HepG2 (cell line): ENCODE measurements around the gene HENMT1. TPM values are rescaled to one million over a fixed set of nuclear protein-coding genes. Genes with fewer than 3 reads are reported as not detected.

ENCODE experiments used
- ATAC-seq: fragments of 200-7000 bp; cut with Tn5 transposase; 3 replicates; pipeline ENCODE4 v1.9.1; 2020; ENCODE audit warnings: mild to moderate bottlenecking, moderate library complexity
- BruUV-seq: library from RNA; stranded (reverse); fragments of 400-500 nt; replicated peaks from 2 replicates; lab custom pipeline; 2021; lab: Mats Ljungman, UMichigan
- CTCF ChIA-PET: fragments of 300-600 bp; formaldehyde crosslinking; extraction: SDS; loops from one replicate; lab custom pipeline; 2021; ENCODE audit warnings: low total read pairs, inconsistent platforms, low intra/inter-chr PET ratio; lab: Yijun Ruan, JAX
- POLR2A ChIA-PET: fragments of 350-600 bp; sonication (Branson Sonifier 250); formaldehyde crosslinking; loops from one replicate; lab custom pipeline; 2020; ENCODE audit warnings: antibody characterized with exemption, inconsistent platforms; lab: Yijun Ruan, JAX
- DNase-seq: peaks from one replicate; pipeline ENCODE4 v3.0.0-alpha.2; 2015; ENCODE audit warnings: low spot score
- FAIRE-seq: peaks from 3 replicates; lab custom pipeline; 2011; peaks lifted over from hg19 to GRCh38; lab: Jason Lieb, UNC
- H2AFZ ChIP-seq: one replicate; pipeline ENCODE4 v1.6.1; 2011; ENCODE audit warnings: low read length, inconsistent platforms
- H3K27ac ChIP-seq: fragments of 300-600 bp; 3 replicates; pipeline ENCODE4 v1.8.0; 2011; ENCODE audit warnings: mixed run types, mild to moderate bottlenecking, mixed read lengths, low read length, inconsistent platforms; ENCODE audit not compliant: insufficient read depth; ENCODE audit errors: extremely low read length
- H3K27me3 ChIP-seq, 2 experiments: fragments of 200-600 bp in 1 of 2; 2 replicates in 1 of 2; 3 replicates in 1 of 2; pipeline versions ENCODE4 v1.6.0 to v1.8.0; 2011; ENCODE audit warnings: low read length in 2 of 2, mild to moderate bottlenecking in 2 of 2, moderate library complexity in 2 of 2, inconsistent platforms in 1 of 2; ENCODE audit not compliant: insufficient read depth in 2 of 2, control insufficient read depth in 1 of 2
- H3K36me3 ChIP-seq, 2 experiments: fragments of 200-600 bp in 1 of 2; replicated peaks in 1 of 2; 2 replicates in 1 of 2; 3 replicates in 1 of 2; pipeline versions ENCODE4 v1.5.1 to v1.8.0; 2011; ENCODE audit warnings: low read length in 2 of 2, inconsistent platforms in 1 of 2; ENCODE audit not compliant: insufficient read depth in 2 of 2, control insufficient read depth in 1 of 2
- H3K4me1 ChIP-seq: 2 replicates; pipeline ENCODE4 v1.5.1; 2012; ENCODE audit warnings: low read length, inconsistent platforms; ENCODE audit not compliant: insufficient read depth
- H3K4me2 ChIP-seq: 2 replicates; pipeline ENCODE4 v1.6.0; 2011; ENCODE audit warnings: low read depth, low read length, inconsistent platforms
- H3K4me3 ChIP-seq, 3 experiments: fragments of 200-600 bp in 1 of 3; sonication (generic), shearing (Covaris generic) in 1 of 3; replicated peaks in 1 of 3; 2 replicates each; pipeline ENCODE4 v1.5.1; 2011 to 2016; ENCODE audit warnings: low read length in 3 of 3, inconsistent platforms in 2 of 3, low read depth in 2 of 3, mild to moderate bottlenecking in 2 of 3, control low read depth in 1 of 3, mixed read lengths in 1 of 3; ENCODE audit not compliant: insufficient read depth in 1 of 3
- H3K79me2 ChIP-seq: one replicate; pipeline ENCODE4 v1.6.1; 2011; ENCODE audit warnings: low read length, inconsistent platforms; ENCODE audit not compliant: insufficient read depth
- H3K9ac ChIP-seq: 2 replicates; pipeline ENCODE4 v1.6.0; 2011; ENCODE audit warnings: mild to moderate bottlenecking, low read depth, low read length, inconsistent platforms; ENCODE audit not compliant: insufficient read depth
- H3K9me3 ChIP-seq: 2 replicates; pipeline ENCODE4 v1.5.1; 2012; ENCODE audit warnings: mild to moderate bottlenecking, low read length
- H4K20me1 ChIP-seq: 2 replicates; pipeline ENCODE4 v1.6.0; 2011; ENCODE audit warnings: inconsistent platforms, mild to moderate bottlenecking, low read length, moderate library complexity; ENCODE audit not compliant: insufficient read depth
- EP300 ChIP-seq, 3 experiments: sonication (generic) in 1 of 3; formaldehyde crosslinking in 1 of 3; IDR thresholded peaks; 2 replicates each; pipeline versions ENCODE4 v1.5.1 to v1.6.1; 2011 to 2020; ENCODE audit warnings: low read depth in 2 of 3, low read length in 2 of 3, borderline replicate concordance in 1 of 3, improper control_type of control experiment in 1 of 3, mild to moderate bottlenecking in 1 of 3, missing genetic modification reagents in 1 of 3, moderate library complexity in 1 of 3
- FIP1L1 ChIP-seq: fragments of 200-400 bp; formaldehyde crosslinking; IDR thresholded peaks from 2 replicates; pipeline ENCODE4 v1.6.1; 2018; ENCODE audit warnings: low read depth, mild to moderate bottlenecking, low read length, moderate library complexity, borderline replicate concordance; ENCODE audit not compliant: insufficient read depth
- HNF4A ChIP-seq: sonication (generic); formaldehyde crosslinking; IDR thresholded peaks from 2 replicates; pipeline ENCODE4 v1.4.0; 2020; ENCODE audit warnings: missing genetic modification reagents
- REXO4 ChIP-seq: sonication (generic); formaldehyde crosslinking; IDR thresholded peaks from 2 replicates; pipeline ENCODE4 v1.8.0; 2022; ENCODE audit warnings: missing genetic modification reagents, mild to moderate bottlenecking, borderline replicate concordance
- WGBS: methylation state at CpG from one replicate; pipeline ENCODE4 v1.1.6; 2017; ENCODE audit warnings: low lambda C conversion rate; 5-methylcytosine and 5-hydroxymethylcytosine counted together
- in situ Hi-C: cut with HindIII; loops from 2 replicates; pipeline ENCODE4 v1.10.0; 2017; ENCODE audit warnings: low pct_unique_long_range_greater_than_20kb; ENCODE audit not compliant: extremely low pct_ligation_motif_present
- intact Hi-C: fragments of 100-400 bp; cut with micrococcal nuclease; formaldehyde crosslinking; loops from one replicate; pipeline ENCODE4 v1.10.0; 2022; ENCODE audit not compliant: unreplicated experiment
- polyA plus RNA-seq, 8 experiments: library from polyadenylated mRNA; depleted of rRNA in 3 of 8; stranded (reverse) in 7 of 8; unstranded in 1 of 8; fragments of >200 nt; fragmentation: Illumina TruSeq in 4 of 8; extraction: Trizol in 4 of 8; gene quantifications; 2 replicates each; pipeline versions ENCODE4 v1.2.1 to v1.2.3, GENCODE V29; 2011 to 2016; ENCODE audit warnings: low read depth in 4 of 8, missing spikeins in 1 of 8, mixed read lengths in 1 of 8; ENCODE audit not compliant: insufficient read depth in 1 of 8
- total RNA-seq, 5 experiments: library from RNA; depleted of rRNA; stranded (reverse); fragments of >200 nt; fragmentation: Illumina TruSeq; extraction: Trizol; gene quantifications; 2 replicates each; pipeline ENCODE4 v1.2.3, GENCODE V29; 2016; ENCODE audit warnings: low read depth in 1 of 5
- TF ChIP-seq, protein P1 (sequence below), 2 experiments: fragments of 450-650 bp in 1 of 2; sonication (generic) in 1 of 2; formaldehyde crosslinking in 1 of 2; IDR thresholded peaks; 2 replicates each; pipeline versions ENCODE4 v1.6.1 to v1.8.0; 2016 to 2022; ENCODE audit warnings: antibody characterized with exemption in 1 of 2, mild to moderate bottlenecking in 1 of 2, missing genetic modification reagents in 1 of 2
- TF ChIP-seq, protein P2 (sequence below): IDR thresholded peaks from 2 replicates; pipeline ENCODE4 v1.6.1; 2016; ENCODE audit warnings: low read depth

The HENMT1 gene
- total and polyA plus RNA-seq, 2 of the 13 experiments (the other 11 are each of a cell fraction or from before 2014, with no cell fraction given) = not detected

DNA sequence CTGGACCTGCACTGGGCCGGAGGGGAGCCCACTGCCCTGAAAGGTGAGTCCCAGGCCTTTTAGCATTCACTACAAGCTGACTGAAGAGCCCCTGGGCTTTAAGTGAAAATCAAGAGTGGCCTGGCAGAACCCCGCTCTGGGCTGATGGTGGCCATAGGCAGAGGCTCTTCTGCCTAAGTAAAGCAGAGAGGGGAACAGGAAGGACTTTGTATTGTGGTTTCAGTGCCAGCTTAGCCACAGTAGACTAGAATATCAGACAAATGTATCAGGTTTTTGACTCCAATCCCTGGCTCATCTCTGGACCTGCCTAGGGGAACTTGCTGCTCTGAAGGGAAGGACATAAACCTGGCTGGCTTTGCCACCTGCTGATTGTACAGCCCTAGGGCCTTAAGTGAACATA is 10.2 kb upstream of the HENMT1 start:
- BruUV-seq = no TSS peak
- H3K36me3 ChIP-seq = no peaks in the 10 kb centered on the region
- TF ChIP-seq FIP1L1 (no peak), EP300 (IDR thresholded peaks at IDR 0.05; ENCODE audit: low read depth in 2 of 2, low read length in 2 of 2) (no peak), EP300 (CRISPR knock-in tag; IDR thresholded peaks at IDR 0.05; ENCODE audit: borderline replicate concordance) (no peak), HNF4A (CRISPR knock-in tag) (no peak), REXO4 (CRISPR knock-in tag) (no peak)
- TF ChIP-seq, protein P1, sequence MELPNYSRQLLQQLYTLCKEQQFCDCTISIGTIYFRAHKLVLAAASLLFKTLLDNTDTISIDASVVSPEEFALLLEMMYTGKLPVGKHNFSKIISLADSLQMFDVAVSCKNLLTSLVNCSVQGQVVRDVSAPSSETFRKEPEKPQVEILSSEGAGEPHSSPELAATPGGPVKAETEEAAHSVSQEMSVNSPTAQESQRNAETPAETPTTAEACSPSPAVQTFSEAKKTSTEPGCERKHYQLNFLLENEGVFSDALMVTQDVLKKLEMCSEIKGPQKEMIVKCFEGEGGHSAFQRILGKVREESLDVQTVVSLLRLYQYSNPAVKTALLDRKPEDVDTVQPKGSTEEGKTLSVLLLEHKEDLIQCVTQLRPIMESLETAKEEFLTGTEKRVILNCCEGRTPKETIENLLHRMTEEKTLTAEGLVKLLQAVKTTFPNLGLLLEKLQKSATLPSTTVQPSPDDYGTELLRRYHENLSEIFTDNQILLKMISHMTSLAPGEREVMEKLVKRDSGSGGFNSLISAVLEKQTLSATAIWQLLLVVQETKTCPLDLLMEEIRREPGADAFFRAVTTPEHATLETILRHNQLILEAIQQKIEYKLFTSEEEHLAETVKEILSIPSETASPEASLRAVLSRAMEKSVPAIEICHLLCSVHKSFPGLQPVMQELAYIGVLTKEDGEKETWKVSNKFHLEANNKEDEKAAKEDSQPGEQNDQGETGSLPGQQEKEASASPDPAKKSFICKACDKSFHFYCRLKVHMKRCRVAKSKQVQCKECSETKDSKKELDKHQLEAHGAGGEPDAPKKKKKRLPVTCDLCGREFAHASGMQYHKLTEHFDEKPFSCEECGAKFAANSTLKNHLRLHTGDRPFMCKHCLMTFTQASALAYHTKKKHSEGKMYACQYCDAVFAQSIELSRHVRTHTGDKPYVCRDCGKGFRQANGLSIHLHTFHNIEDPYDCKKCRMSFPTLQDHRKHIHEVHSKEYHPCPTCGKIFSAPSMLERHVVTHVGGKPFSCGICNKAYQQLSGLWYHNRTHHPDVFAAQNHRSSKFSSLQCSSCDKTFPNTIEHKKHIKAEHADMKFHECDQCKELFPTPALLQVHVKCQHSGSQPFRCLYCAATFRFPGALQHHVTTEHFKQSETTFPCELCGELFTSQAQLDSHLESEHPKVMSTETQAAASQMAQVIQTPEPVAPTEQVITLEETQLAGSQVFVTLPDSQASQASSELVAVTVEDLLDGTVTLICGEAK (IDR thresholded peaks at IDR 0.05) = no peak
- TF ChIP-seq, protein P1 (CRISPR knock-in tag; IDR thresholded peaks at IDR 0.05) = no peak
- TF ChIP-seq, protein P2, sequence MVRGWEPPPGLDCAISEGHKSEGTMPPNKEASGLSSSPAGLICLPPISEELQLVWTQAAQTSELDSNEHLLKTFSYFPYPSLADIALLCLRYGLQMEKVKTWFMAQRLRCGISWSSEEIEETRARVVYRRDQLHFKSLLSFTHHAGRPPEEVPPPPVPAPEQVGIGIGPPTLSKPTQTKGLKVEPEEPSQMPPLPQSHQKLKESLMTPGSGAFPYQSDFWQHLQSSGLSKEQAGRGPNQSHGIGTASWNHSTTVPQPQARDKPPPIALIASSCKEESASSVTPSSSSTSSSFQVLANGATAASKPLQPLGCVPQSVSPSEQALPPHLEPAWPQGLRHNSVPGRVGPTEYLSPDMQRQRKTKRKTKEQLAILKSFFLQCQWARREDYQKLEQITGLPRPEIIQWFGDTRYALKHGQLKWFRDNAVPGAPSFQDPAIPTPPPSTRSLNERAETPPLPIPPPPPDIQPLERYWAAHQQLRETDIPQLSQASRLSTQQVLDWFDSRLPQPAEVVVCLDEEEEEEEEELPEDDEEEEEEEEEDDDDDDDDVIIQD (CRISPR knock-in tag) = no peak

More for the DNA sequence above, 10.2 kb upstream of the HENMT1 start:
- DNase-seq (no peak), FAIRE-seq (no peak), ATAC-seq (no peak)
- 56% methylated on average over 1 of the region's 2 CpGs for WGBS
- Histone ChIP-seq H3K4me3 (no peak overlapping the region), H3K9me3 (no peaks in the 10 kb centered on the region), H2AFZ (no peak overlapping the region), H3K27ac (no peak overlapping the region), H3K9ac (no peak overlapping the region), H3K27me3 (no peaks in the 10 kb centered on the region), H3K4me1 (no peaks in the 10 kb centered on the region), H4K20me1 (no peaks in the 10 kb centered on the region), H3K79me2 (no peaks in the 10 kb centered on the region), H3K4me2 (no peak overlapping the region)
- POLR2A ChIA-PET = no interaction called here
- CTCF ChIA-PET = no interaction called here
- intact Hi-C loops = no loop called here
- in situ Hi-C loops = no loop called here
